GM12801 (cell line): ENCODE results near the gene KRT71.

Source experiments
- TF ChIP-seq, protein P1 (sequence below): IDR thresholded peaks from one replicate; pipeline ENCODE4 v1.5.1; 2011; ENCODE audit warnings: control low read depth; ENCODE audit not compliant: insufficient read length; ENCODE audit errors: extremely low read depth

KRT71 gene

DNA sequence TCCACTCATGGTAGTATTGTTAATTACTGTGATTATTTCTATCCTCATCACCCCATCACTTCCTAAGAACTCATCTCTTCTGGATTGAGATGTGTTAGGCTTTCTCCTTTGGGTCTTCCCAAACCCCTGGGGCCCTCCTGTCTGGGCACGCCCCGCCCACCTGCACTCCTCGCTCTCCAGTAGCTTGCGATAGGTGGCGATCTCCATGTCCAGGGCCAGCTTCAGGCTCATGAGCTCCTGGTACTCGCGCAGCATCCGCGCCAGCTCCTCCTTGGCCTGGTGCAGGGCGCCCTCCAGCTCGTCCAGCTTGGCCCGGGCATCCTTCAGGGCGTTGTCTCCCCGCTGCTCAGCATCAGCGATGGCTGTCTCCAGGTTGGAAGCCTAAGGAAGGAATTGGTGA is 6.8 kb downstream of the KRT71 start:
- TF ChIP-seq, protein P1, sequence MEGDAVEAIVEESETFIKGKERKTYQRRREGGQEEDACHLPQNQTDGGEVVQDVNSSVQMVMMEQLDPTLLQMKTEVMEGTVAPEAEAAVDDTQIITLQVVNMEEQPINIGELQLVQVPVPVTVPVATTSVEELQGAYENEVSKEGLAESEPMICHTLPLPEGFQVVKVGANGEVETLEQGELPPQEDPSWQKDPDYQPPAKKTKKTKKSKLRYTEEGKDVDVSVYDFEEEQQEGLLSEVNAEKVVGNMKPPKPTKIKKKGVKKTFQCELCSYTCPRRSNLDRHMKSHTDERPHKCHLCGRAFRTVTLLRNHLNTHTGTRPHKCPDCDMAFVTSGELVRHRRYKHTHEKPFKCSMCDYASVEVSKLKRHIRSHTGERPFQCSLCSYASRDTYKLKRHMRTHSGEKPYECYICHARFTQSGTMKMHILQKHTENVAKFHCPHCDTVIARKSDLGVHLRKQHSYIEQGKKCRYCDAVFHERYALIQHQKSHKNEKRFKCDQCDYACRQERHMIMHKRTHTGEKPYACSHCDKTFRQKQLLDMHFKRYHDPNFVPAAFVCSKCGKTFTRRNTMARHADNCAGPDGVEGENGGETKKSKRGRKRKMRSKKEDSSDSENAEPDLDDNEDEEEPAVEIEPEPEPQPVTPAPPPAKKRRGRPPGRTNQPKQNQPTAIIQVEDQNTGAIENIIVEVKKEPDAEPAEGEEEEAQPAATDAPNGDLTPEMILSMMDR, result no peak

DNA sequence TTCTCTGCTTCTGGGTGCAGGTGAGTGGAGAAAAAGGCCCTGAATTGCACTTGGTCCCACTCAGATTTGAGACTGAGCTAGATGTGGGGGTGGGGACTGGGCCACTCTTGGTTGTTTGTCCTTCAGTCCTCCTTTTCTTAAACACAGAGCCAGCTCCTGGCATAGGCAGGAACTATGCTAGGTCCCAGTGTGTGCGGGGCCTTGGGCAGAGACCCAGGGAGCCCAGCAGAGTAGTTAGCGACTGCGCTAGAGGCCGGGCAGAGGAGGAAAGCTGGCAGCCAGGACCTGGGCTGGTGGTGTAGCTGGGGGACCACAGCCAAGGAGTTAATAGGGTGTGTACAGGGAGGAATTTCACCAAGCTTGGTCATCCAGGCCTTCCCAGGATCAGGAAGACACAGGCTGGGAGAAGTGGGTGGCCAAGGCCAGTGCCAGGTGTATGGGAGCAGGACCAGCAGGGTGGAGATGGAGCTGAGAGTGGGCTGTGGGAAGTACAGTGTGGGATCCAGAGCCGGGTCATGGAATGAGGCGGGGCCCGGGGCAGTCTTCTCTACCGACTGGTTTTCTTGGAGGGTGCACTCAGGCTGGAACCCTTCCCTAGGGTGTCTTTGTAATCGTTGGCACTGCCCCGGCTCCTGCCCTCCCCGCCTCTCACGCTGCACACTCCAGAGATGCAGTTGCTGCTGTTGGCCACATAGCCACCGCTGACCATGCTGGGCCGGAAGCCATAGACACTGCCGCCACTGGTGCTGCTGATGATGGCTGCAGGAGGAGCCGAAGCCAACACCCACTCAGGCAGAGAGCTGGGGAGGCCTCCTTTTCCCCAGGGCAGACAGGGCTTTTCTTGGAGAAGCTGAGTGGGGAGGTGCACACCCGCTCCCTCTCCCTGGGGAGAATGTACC is 8.7 kb downstream of the KRT71 start:
- TF ChIP-seq, protein P1, result no peak

DNA sequence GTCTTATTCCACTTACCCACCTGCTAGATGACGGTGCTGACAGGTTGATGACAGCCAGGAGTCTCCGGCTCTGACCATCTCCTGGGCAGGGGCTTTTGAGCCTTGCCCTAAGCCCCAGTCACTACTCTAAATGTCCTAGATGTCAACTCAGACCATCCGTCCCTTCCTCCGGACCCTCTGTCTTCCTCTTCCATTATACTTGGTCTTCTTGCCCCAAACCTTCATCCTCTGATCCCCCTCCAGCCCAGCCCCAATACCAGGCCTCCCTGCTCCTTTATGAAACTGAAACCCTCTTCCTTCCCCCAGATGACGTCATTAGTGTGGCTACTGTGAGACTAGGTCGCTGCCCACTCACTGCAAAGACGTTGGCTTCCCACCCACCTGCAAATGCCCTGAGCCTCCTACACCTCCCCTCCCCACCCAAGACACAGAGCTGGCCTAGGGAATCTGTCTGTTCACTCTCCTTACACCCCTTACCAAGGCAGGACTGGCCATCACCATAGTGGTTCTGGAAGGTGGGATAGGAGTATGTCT is 10.1 kb downstream of the KRT71 start:
- TF ChIP-seq, protein P1, result no peak

DNA sequence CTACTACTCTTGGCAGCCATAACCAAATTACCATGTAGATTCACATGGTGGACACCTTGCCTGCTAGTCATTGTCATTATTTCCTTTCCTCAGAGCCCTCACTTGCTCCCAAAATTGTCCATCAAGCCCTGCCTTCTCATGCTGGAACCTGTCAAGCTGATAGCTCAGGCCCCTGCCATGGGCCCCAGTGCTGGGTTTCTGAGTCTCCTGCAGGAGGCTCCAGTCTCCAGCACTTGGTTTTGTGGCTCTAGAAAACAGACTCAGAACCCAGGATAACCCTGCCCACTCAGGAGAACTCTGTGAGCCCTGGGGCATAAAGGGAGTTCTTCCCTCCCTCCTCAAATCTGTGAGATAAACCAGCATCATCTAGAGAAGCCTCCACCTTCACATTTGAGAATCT is 10.8 kb downstream of the KRT71 start:
- TF ChIP-seq, protein P1, result no peak

DNA sequence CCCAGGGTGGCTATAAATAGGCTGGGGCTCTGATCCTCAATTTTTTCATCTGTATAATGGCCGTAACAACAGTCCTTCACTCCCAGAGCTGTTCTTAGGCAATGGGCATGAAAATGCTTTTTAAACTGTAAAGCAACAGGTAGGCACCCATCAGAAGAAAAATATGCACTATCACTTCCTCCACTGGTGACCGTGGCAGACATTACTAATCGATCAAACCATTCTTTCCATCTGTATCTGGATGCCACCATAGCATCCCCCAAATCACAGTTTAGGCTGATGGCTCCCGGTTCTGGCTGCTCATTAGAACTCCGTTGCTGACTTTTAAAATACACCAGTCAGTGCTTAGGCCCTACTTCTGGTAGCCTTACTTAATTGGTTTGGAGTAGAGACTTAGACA is 11.2 kb downstream of the KRT71 start:
- TF ChIP-seq, protein P1, result no peak

DNA sequence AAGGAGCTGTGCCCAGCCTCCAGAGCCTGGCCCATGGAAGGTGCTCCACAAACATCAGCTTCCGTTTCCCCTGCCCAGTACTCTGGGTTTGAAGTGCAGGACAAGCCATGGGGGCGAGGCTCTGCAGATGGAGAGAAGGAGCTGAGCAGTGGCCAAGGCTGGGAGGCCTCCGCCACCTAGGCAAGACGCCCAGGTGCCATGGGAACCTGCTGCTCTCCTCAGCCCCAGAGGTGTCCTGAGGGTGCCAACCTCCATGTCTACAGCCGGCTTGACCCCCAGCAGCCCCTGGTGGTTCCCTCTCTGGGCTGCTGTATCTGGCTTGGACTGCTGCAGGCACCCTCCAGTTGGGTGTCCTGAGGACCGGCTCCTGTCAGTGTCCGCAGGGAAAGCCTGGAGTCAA is 12.4 kb downstream of the KRT71 start:
- TF ChIP-seq, protein P1, result no peak

DNA sequence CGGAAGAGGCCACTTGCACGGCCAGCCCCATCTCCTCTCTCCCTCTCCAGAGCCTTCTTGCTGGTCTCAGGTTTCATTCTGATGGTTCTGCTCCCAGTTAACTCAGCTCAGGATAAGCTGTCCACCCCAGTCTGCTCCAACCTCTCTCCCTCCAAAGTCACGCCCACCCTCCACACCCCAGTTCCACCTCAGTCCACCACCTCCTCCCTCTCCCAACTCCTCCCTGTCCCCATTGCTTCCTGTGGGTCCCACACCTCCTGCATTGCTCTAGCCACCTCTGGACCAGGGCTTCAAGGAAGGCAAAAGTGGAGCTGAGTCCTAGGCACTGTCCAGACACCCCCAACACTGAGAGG is 13.1 kb downstream of the KRT71 start:
- TF ChIP-seq, protein P1, result no peak
